H1 (cell line): ENCODE results near the gene NANP. TPM values are rescaled to one million over a fixed set of nuclear protein-coding genes. Genes with fewer than 3 reads are reported as not detected.

Experiments
- BCL11A ChIP-seq, 2 experiments: IDR thresholded peaks; one replicate each; pipeline ENCODE4 v1.6.1; 2011; ENCODE audit warnings: low read depth in 2 of 2, low read length in 2 of 2, mild to moderate bottlenecking in 2 of 2
- EP300 ChIP-seq, 2 experiments: IDR thresholded peaks; 1 replicate in 1 of 2; 2 replicates in 1 of 2; pipeline ENCODE4 v1.6.1; 2011 to 2012; ENCODE audit warnings: low read depth in 2 of 2, low read length in 2 of 2, mild to moderate bottlenecking in 2 of 2, borderline replicate concordance in 1 of 2, inconsistent platforms in 1 of 2, moderate library complexity in 1 of 2
- JUN ChIP-seq: IDR thresholded peaks from 2 replicates; pipeline ENCODE4 v1.6.1; 2011; ENCODE audit warnings: low read depth, mild to moderate bottlenecking, improper control_type of control experiment, low read length
- SIRT6 ChIP-seq: IDR thresholded peaks from one replicate; pipeline ENCODE4 v1.7.1; 2012; ENCODE audit warnings: low read length, inconsistent platforms
- SRF ChIP-seq: IDR thresholded peaks from 2 replicates; pipeline ENCODE4 v1.6.1; 2011; ENCODE audit warnings: mild to moderate bottlenecking, low read depth, low read length, moderate library complexity
- TAF7 ChIP-seq: optimal IDR thresholded peaks from 2 replicates; pipeline ENCODE3; 2011; ENCODE audit warnings: low read depth, mild to moderate bottlenecking, inconsistent platforms, low read length, moderate library complexity, borderline replicate concordance
- TCF12 ChIP-seq: IDR thresholded peaks from 2 replicates; pipeline ENCODE4 v1.6.1; 2011; ENCODE audit warnings: low read depth, mild to moderate bottlenecking, low read length
- TEAD4 ChIP-seq: IDR thresholded peaks from 2 replicates; pipeline ENCODE4 v1.6.1; 2012; ENCODE audit warnings: low read depth, low read length, inconsistent platforms, mixed read lengths
- YY1 ChIP-seq: IDR thresholded peaks from 2 replicates; pipeline ENCODE4 v1.6.1; 2011; ENCODE audit warnings: low read depth, mild to moderate bottlenecking, low read length
- polyA plus RNA-seq, 7 experiments: library from polyadenylated mRNA; depleted of rRNA in 3 of 7; stranded (reverse) in 5 of 7; unstranded in 2 of 7; fragments of >200 nt in 5 of 7; fragments of 200-250 nt in 2 of 7; gene quantifications; 1 replicate in 5 of 7; 2 replicates in 1 of 7; 4 replicates in 1 of 7; pipeline versions ENCODE4 v1.2.1 to v1.2.3, GENCODE V29; 2011 to 2013; ENCODE audit warnings: missing spikeins in 2 of 7, mixed read lengths in 2 of 7
- total RNA-seq: library from RNA; stranded (reverse); fragmentation: NEBNext Ultra II Directional; extraction: Animal tissue kit (Norgen Biotek cat#: 25700); gene quantifications from 2 replicates; pipeline ENCODE4 v1.2.1, GENCODE V29; 2021
- TF ChIP-seq, protein P1 (sequence below): fragments of 300-600 bp; sonication (generic); IDR thresholded peaks from 2 replicates; pipeline ENCODE4 v1.7.1; 2012; ENCODE audit warnings: low read length, moderate library complexity, mild to moderate bottlenecking, inconsistent platforms; ENCODE audit not compliant: insufficient replicate concordance
- TF ChIP-seq, protein P2 (sequence below): IDR thresholded peaks from 2 replicates; pipeline ENCODE4 v1.6.1; 2012; ENCODE audit warnings: inconsistent platforms

The NANP gene
- total and polyA plus RNA-seq, 2 of the 8 experiments (the other 6 are each of a cell fraction or from before 2014, with no cell fraction given) = 3.8 to 6.2 TPM

DNA sequence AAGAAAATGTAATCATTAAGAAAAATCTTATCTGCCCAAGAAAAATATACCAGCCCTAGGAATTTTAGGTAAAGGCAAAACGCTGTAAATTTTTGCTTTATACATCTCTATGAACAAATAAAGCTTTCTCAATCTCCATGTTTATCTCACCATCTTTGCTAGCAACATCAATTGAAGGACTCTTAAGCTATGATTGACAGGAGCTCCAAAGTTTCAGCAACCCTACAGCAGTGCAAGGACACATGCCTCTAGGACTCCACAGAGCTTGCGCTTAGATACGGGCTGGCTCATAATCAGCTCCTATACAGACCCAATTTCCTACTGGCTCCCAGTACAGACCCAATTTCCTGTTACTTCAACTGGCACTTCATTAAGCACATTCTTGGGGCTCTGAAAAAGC lies 4.3 kb downstream of the NANP start (continued):
- TF ChIP-seq, protein P1, sequence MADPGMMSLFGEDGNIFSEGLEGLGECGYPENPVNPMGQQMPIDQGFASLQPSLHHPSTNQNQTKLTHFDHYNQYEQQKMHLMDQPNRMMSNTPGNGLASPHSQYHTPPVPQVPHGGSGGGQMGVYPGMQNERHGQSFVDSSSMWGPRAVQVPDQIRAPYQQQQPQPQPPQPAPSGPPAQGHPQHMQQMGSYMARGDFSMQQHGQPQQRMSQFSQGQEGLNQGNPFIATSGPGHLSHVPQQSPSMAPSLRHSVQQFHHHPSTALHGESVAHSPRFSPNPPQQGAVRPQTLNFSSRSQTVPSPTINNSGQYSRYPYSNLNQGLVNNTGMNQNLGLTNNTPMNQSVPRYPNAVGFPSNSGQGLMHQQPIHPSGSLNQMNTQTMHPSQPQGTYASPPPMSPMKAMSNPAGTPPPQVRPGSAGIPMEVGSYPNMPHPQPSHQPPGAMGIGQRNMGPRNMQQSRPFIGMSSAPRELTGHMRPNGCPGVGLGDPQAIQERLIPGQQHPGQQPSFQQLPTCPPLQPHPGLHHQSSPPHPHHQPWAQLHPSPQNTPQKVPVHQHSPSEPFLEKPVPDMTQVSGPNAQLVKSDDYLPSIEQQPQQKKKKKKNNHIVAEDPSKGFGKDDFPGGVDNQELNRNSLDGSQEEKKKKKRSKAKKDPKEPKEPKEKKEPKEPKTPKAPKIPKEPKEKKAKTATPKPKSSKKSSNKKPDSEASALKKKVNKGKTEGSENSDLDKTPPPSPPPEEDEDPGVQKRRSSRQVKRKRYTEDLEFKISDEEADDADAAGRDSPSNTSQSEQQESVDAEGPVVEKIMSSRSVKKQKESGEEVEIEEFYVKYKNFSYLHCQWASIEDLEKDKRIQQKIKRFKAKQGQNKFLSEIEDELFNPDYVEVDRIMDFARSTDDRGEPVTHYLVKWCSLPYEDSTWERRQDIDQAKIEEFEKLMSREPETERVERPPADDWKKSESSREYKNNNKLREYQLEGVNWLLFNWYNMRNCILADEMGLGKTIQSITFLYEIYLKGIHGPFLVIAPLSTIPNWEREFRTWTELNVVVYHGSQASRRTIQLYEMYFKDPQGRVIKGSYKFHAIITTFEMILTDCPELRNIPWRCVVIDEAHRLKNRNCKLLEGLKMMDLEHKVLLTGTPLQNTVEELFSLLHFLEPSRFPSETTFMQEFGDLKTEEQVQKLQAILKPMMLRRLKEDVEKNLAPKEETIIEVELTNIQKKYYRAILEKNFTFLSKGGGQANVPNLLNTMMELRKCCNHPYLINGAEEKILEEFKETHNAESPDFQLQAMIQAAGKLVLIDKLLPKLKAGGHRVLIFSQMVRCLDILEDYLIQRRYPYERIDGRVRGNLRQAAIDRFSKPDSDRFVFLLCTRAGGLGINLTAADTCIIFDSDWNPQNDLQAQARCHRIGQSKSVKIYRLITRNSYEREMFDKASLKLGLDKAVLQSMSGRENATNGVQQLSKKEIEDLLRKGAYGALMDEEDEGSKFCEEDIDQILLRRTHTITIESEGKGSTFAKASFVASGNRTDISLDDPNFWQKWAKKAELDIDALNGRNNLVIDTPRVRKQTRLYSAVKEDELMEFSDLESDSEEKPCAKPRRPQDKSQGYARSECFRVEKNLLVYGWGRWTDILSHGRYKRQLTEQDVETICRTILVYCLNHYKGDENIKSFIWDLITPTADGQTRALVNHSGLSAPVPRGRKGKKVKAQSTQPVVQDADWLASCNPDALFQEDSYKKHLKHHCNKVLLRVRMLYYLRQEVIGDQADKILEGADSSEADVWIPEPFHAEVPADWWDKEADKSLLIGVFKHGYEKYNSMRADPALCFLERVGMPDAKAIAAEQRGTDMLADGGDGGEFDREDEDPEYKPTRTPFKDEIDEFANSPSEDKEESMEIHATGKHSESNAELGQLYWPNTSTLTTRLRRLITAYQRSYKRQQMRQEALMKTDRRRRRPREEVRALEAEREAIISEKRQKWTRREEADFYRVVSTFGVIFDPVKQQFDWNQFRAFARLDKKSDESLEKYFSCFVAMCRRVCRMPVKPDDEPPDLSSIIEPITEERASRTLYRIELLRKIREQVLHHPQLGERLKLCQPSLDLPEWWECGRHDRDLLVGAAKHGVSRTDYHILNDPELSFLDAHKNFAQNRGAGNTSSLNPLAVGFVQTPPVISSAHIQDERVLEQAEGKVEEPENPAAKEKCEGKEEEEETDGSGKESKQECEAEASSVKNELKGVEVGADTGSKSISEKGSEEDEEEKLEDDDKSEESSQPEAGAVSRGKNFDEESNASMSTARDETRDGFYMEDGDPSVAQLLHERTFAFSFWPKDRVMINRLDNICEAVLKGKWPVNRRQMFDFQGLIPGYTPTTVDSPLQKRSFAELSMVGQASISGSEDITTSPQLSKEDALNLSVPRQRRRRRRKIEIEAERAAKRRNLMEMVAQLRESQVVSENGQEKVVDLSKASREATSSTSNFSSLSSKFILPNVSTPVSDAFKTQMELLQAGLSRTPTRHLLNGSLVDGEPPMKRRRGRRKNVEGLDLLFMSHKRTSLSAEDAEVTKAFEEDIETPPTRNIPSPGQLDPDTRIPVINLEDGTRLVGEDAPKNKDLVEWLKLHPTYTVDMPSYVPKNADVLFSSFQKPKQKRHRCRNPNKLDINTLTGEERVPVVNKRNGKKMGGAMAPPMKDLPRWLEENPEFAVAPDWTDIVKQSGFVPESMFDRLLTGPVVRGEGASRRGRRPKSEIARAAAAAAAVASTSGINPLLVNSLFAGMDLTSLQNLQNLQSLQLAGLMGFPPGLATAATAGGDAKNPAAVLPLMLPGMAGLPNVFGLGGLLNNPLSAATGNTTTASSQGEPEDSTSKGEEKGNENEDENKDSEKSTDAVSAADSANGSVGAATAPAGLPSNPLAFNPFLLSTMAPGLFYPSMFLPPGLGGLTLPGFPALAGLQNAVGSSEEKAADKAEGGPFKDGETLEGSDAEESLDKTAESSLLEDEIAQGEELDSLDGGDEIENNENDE = no peak
- TF ChIP-seq YY1 (no peak), EP300 (IDR thresholded peaks at IDR 0.05; ENCODE audit: borderline replicate concordance in 1 of 2, low read depth in 2 of 2, low read length in 2 of 2) (no peak), SIRT6 (no peak), TCF12 (no peak), BCL11A (IDR thresholded peaks at IDR 0.05; ENCODE audit: low read depth in 2 of 2, low read length in 2 of 2) (no peak), TAF7 (no peak), JUN (no peak), SRF (no peak), TEAD4 (no peak)
- TF ChIP-seq, protein P2, sequence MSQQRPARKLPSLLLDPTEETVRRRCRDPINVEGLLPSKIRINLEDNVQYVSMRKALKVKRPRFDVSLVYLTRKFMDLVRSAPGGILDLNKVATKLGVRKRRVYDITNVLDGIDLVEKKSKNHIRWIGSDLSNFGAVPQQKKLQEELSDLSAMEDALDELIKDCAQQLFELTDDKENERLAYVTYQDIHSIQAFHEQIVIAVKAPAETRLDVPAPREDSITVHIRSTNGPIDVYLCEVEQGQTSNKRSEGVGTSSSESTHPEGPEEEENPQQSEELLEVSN = no peak
- TF ChIP-seq, all 59 proteins: peak for 0
